H4 (cell line): ENCODE measurements around the gene ACAP2. TPM values are rescaled to one million over a fixed set of nuclear protein-coding genes. Genes with fewer than 3 reads are reported as not detected.

Experiments used
- total RNA-seq: library from RNA; depleted of rRNA; stranded (reverse); fragments of >200 nt; shearing (Covaris generic); gene quantifications from 2 replicates; pipeline ENCODE4 v1.2.3, GENCODE V29; 2014; rRNA removed

Gene ACAP2
- total RNA-seq, 1 experiment from 2014 or later: 32.4 TPM

Other genes with a start within 250 kb of the ACAP2 start
- 35.7 and 52.3 TPM in 2 replicates for gene XXYLT1, start 171.9 kb downstream of the ACAP2 start, total RNA-seq
- 41.1 and 51.2 TPM in 2 replicates for gene PPP1R2, start 100.3 kb upstream of the ACAP2 start, total RNA-seq
- 0.12 TPM in 1 of 2 replicates, not detected in the other for gene APOD, start 140.9 kb upstream of the ACAP2 start, total RNA-seq